ENCODE data around the gene CNTNAP2.

CNTNAP2 gene

GRCh38 chr7:148337246-148337965 is 2220.8 kb downstream of the CNTNAP2 start:
- no peak for DNase-seq

GRCh38 chr7:148337995-148338747 is 2221.6 kb downstream of the CNTNAP2 start:
- no peak for DNase-seq

- DNase-seq, result no peak
Measured at GRCh38 chr7:148340438-148341280, 2224.1 kb downstream of the CNTNAP2 start.

GRCh38 chr7:148344406-148344805 is 2227.8 kb downstream of the CNTNAP2 start:
- DNase-seq, result no peak

- no peak for DNase-seq
Measured at GRCh38 chr7:148347981-148348380, 2231.4 kb downstream of the CNTNAP2 start.

- DNase-seq, result no peak
Measured at GRCh38 chr7:148348466-148348865, 2231.9 kb downstream of the CNTNAP2 start.

- DNase-seq, result no peak
Measured at GRCh38 chr7:148356303-148356702, 2239.7 kb downstream of the CNTNAP2 start.

GRCh38 chr7:148362541-148362940 is 2245.9 kb downstream of the CNTNAP2 start:
- no peak for DNase-seq

- no peak for DNase-seq
Measured at GRCh38 chr7:148367731-148368475, 2251.3 kb downstream of the CNTNAP2 start.

- DNase-seq, result no peak
Measured at GRCh38 chr7:148368562-148368961, 2252.0 kb downstream of the CNTNAP2 start.

GRCh38 chr7:148371280-148371937 is 2254.8 kb downstream of the CNTNAP2 start:
- no peak for DNase-seq

GRCh38 chr7:148374396-148375259 is 2258.0 kb downstream of the CNTNAP2 start:
- no peak for DNase-seq

- DNase-seq, result no peak
Measured at GRCh38 chr7:148379677-148380076, 2263.1 kb downstream of the CNTNAP2 start.

GRCh38 chr7:148380596-148381419 is 2264.2 kb downstream of the CNTNAP2 start:
- DNase-seq, result no peak

GRCh38 chr7:148382596-148382995 is 2266.0 kb downstream of the CNTNAP2 start:
- no peak for DNase-seq

- DNase-seq, result no peak
Measured at GRCh38 chr7:148383651-148384050, 2267.1 kb downstream of the CNTNAP2 start.

GRCh38 chr7:148385009-148385682 is 2268.5 kb downstream of the CNTNAP2 start:
- DNase-seq, result no peak

- DNase-seq, result no peak
Measured at GRCh38 chr7:148390381-148390780, 2273.8 kb downstream of the CNTNAP2 start.

GRCh38 chr7:148391591-148391990 is 2275.0 kb downstream of the CNTNAP2 start:
- no peak for DNase-seq
